ENCODE measurements around the gene GALC. TPM values are rescaled to one million over a fixed set of nuclear protein-coding genes. Genes with fewer than 3 reads are reported as not detected.

GALC gene
- total RNA-seq, 1 donor: 19.9 TPM

GRCh38 chr14:88023658-88024187, 30.7 kb upstream of the GALC start:
- DNase-seq (ENCODE audit: low read depth): no peak
- H3K4me3 ChIP-seq (ENCODE audit: low read depth, low read length): no peak overlapping the region
- no peak for TF ChIP-seq CTCF (IDR thresholded peaks at IDR 0.05; ENCODE audit: insufficient read depth, low read depth, low read length)

GRCh38 chr14:88017535-88017934, 24.6 kb upstream of the GALC start:
- TF ChIP-seq CTCF (IDR thresholded peaks at IDR 0.05; ENCODE audit: insufficient read depth, low read depth, low read length): no peak
- no peak overlapping the region for H3K4me3 ChIP-seq (ENCODE audit: low read depth, low read length)
- no peak for DNase-seq (ENCODE audit: low read depth)

DNA sequence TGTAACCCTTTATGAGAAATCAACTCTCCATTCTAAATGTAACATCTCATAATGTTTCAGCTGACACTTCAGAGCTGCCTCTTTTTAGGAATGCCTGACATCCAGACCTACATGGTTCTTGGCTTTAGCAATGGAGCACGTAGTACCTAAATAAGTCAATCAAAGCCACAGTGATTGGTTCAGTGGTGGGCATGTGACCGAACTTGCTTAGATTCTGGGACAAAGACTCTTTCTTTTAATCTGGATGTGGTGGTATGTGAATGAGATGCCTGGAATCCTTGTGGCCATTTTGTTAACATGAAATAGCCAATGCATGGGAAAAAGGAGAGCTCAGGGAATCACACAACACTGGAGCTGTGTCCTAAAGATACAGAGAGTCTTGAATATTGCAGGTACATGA, 23.8 kb upstream of the GALC start:
- DNase-seq (ENCODE audit: low read depth): no peak
- no peak overlapping the region for H3K4me3 ChIP-seq (ENCODE audit: low read depth, low read length)
- no peak for TF ChIP-seq CTCF (IDR thresholded peaks at IDR 0.05; ENCODE audit: insufficient read depth, low read depth, low read length)

DNA sequence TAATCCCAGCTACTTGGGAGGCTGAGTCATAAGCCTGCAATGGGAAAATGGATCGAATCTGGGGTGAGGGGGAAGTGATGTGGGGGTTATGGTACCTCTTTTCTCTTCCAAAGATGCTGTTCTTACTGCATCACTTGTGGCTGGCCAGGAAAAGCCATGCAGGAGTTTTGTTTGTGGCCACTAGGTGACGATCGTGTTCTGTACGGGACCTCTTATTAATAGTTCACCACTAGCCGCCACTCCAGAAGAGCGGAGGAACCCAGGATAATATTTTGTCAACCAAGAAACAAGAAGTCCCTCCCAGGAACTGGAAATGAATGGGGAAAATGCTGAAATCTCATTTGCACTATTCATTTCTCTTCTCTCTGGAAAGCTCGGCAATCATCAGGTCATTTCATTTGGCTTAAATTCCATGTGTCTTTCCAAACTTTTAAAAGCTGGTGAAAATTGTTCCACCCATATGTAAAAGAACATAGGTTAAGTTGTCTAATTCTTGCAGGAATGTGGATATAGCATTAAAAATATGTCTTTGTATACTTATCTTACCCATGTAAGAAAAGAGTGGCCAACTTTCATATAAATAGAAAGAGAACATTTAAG, 20.9 kb upstream of the GALC start:
- TF ChIP-seq CTCF (IDR thresholded peaks at IDR 0.05; ENCODE audit: insufficient read depth, low read depth, low read length): peak; percentile 90
- H3K4me3 ChIP-seq (ENCODE audit: low read depth, low read length): no peak overlapping the region
- peak; percentile 67 for DNase-seq (ENCODE audit: low read depth)

GRCh38 chr14:88012495-88012894, 19.5 kb upstream of the GALC start:
- TF ChIP-seq CTCF (IDR thresholded peaks at IDR 0.05; ENCODE audit: insufficient read depth, low read depth, low read length): no peak
- no peak overlapping the region for H3K4me3 ChIP-seq (ENCODE audit: low read depth, low read length)
- DNase-seq (ENCODE audit: low read depth): no peak

GRCh38 chr14:88010331-88010730, 17.3 kb upstream of the GALC start:
- no peak overlapping the region for H3K4me3 ChIP-seq (ENCODE audit: low read depth, low read length)
- TF ChIP-seq CTCF (IDR thresholded peaks at IDR 0.05; ENCODE audit: insufficient read depth, low read depth, low read length): no peak
- no peak for DNase-seq (ENCODE audit: low read depth)

GRCh38 chr14:88009486-88009885, 16.5 kb upstream of the GALC start:
- no peak for TF ChIP-seq CTCF (IDR thresholded peaks at IDR 0.05; ENCODE audit: insufficient read depth, low read depth, low read length)

More at GRCh38 chr14:88009486-88009885, 16.5 kb upstream of the GALC start:
- H3K4me3 ChIP-seq (ENCODE audit: low read depth, low read length): no peak overlapping the region
- no peak for DNase-seq (ENCODE audit: low read depth)

Data from fibroblast of villous mesenchyme (primary cell).